ENCODE data around the gene TMED5.
"Not testable (repeated sequence)": the region's sequence is repeated elsewhere in the genome, so short reads cannot be mapped to it uniquely, and the experiment has no call there.

TMED5 gene

DNA sequence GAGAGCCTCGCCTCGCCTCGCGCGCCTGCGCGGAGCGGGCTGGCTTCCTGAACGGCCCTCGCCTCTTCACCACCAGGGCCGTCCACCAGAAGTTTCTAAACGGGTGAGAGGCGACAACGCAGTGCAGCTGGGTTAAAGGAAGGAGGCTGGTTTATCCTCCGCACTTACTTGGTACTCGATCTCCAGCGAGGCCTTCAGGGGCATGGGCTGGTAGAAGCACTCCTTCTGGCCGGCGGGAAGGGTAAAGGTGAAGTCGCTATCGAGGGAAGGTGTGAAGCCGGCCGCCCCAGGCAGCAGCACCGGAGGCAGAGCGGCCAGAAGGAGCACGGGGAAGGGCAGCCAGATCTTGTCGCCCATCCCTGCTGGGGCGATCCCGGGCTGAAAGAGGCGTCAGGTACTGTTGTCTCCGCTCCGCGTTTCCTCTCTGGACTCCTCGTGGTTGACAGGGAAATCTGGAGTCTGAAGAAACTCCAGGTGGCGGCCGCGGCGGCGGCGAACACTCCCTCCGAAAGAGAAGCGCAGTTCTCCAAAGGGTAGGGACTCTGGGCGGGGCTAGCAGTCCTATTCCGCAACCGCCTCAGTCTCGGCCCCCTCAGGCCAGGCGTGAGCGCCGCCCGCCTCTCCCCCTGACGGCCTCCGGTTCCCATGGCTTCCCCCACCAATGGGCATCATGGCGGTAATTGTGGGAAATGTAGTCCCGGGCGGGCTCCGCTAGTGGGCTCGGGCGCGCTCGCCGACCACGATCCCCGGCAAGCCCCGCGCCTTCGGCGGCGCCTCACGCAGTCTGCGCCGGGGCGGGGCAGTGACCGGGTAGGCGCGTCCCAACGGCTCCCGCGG lies at the start of gene TMED5:
Gene TMED5 (minus strand): TSS at position 528 of the 837 bp plus-strand sequence. CDS start 171 bp downstream, at position 357.
- FAIRE-seq (no peak), DNase-seq (ENCODE audit: insufficient read length, low spot score) (peak; percentile 29)
- no peak for TF ChIP-seq CTCF (IDR thresholded peaks at IDR 0.05; ENCODE audit: insufficient read depth, missing control alignments)

DNA sequence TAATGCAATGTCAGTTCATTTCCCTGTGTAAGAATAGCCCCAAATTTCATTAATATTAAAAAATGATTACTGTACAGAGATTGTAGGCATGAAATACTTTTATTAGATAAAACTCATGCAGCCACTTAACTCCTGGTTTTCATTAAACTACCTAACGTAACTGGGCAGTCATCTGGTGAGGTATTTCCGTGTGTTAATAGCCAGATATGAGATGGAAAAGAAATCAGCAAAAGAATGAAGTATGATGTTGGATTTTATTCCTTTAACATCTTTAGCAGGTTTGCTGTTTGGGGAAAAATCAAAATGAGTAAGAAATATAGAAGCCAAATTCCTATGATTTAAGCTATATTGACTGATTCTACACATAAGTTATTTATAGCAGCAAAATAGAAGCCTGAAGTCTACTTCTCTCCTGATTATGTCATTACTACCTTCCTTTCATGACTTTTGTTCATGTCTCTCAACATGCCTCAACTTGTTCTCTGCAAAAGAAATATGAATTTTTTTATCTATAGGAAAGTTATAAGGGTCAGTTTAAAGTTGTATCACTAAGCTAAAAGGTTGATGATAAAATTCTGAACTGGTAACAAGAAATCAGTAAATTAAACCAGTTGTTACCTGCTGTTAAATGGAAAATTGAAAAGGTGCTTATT lies 42.9 kb upstream of the TMED5 start:
- DNase-seq (ENCODE audit: insufficient read length, low spot score) (no peak), FAIRE-seq (no peak)
- TF ChIP-seq CTCF (IDR thresholded peaks at IDR 0.05; ENCODE audit: insufficient read depth, missing control alignments) = no peak

GRCh38 chr1:93221913-93222312 lies 41.7 kb upstream of the TMED5 start:
- DNase-seq (ENCODE audit: insufficient read length, low spot score) (no peak), FAIRE-seq (no peak)
- no peak for TF ChIP-seq CTCF (IDR thresholded peaks at IDR 0.05; ENCODE audit: insufficient read depth, missing control alignments)

DNA sequence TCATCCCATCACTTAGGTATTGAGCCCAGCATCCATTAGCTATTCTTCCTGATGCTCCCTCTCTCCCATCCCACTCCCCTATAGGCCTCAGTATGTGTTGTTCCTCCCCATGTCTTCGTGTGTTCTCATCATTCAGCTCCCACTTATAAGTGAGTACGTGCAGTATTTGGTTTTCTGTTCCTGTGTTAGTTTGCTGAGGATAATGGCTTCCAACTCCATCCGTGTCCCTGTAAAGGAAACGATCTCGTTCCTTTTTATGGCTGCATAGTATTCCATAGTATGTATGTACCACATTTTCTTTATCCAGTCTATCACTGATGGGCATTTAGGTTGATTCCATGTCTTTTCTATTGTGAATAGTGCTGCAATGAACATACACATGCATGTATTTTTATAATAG lies 40.5 kb upstream of the TMED5 start:
- not testable (repeated sequence) for FAIRE-seq; DNase-seq (ENCODE audit: insufficient read length, low spot score)

GRCh38 chr1:93219443-93219842 lies 39.2 kb upstream of the TMED5 start:
- DNase-seq (ENCODE audit: insufficient read length, low spot score) (no peak), FAIRE-seq (no peak)
- TF ChIP-seq CTCF (IDR thresholded peaks at IDR 0.05; ENCODE audit: insufficient read depth, missing control alignments) = no peak

- no peak for DNase-seq (ENCODE audit: insufficient read length, low spot score)
- TF ChIP-seq CTCF (IDR thresholded peaks at IDR 0.05; ENCODE audit: insufficient read depth, missing control alignments) = no peak
- FAIRE-seq = no peak
Measured at GRCh38 chr1:93215322-93215721, 35.1 kb upstream of the TMED5 start.

DNA sequence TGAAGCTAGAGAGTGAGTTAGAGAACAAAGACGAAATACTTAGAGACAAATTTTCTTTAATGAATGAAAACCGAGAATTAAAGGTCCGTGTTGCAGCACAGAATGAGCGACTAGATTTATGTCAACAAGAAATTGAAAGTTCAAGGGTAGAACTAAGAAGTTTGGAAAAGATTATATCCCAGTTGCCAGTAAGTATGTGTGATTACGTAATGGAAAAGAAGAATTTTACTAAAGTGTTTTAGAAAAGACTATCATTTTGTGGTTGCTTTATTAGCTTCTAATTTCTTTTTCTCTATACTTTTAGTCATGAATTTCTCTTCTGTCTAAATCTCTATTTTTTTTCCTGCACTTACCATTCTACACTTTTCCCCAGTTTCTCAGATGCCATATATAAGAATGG lies 27.0 kb upstream of the TMED5 start:
- FAIRE-seq (no peak), DNase-seq (ENCODE audit: insufficient read length, low spot score) (no peak)
- TF ChIP-seq CTCF (IDR thresholded peaks at IDR 0.05; ENCODE audit: insufficient read depth, missing control alignments) = no peak

All from D721Med (cell line).